GM21367 (cell line): ENCODE data around the gene SAXO2.
A peak's percentile ranks its signal among the peaks of the same experiment; 100 is the strongest.
"Not testable (repeated sequence)": the region's sequence is repeated elsewhere in the genome, so short reads cannot be mapped to it uniquely, and the experiment has no call there.

Source experiments
- ATAC-seq: cut with Tn5 transposase; IDR thresholded peaks from one replicate; pipeline ENCODE4 v1.9.1; 2021; ENCODE audit not compliant: unreplicated experiment

The SAXO2 gene

GRCh38 chr15:82284381-82284780 lies 21.8 kb downstream of the SAXO2 start:
- not testable (repeated sequence) for ATAC-seq

- ATAC-seq: peak; percentile 88
These were observed 23.9 kb downstream of the SAXO2 start for GRCh38 chr15:82286475-82286874.

GRCh38 chr15:82288202-82288601 lies 25.6 kb downstream of the SAXO2 start:
- not testable (repeated sequence) for ATAC-seq

GRCh38 chr15:82292271-82292670 lies 29.7 kb downstream of the SAXO2 start:
- no peak for ATAC-seq

GRCh38 chr15:82294061-82294690 lies 31.6 kb downstream of the SAXO2 start:
- ATAC-seq: no peak

GRCh38 chr15:82297546-82297945 lies 34.9 kb downstream of the SAXO2 start:
- ATAC-seq: no peak

- ATAC-seq: no peak
These were observed 35.4 kb downstream of the SAXO2 start for GRCh38 chr15:82298032-82298431.

- ATAC-seq: no peak
These were observed 35.9 kb downstream of the SAXO2 start for GRCh38 chr15:82298520-82298919.

- ATAC-seq: not testable (repeated sequence)
These were observed 36.9 kb downstream of the SAXO2 start for GRCh38 chr15:82299511-82299914.

- ATAC-seq: not testable (repeated sequence)
These were observed 37.7 kb downstream of the SAXO2 start for GRCh38 chr15:82300326-82300725.

- ATAC-seq: no peak
These were observed 38.3 kb downstream of the SAXO2 start for GRCh38 chr15:82300883-82301282.

- no peak for ATAC-seq
These were observed 38.8 kb downstream of the SAXO2 start for GRCh38 chr15:82301296-82302016.

- no peak for ATAC-seq
These were observed 41.5 kb downstream of the SAXO2 start for GRCh38 chr15:82303956-82304777.

GRCh38 chr15:82304778-82305090 lies 42.1 kb downstream of the SAXO2 start:
- ATAC-seq: no peak

- ATAC-seq: no peak
These were observed 43.0 kb downstream of the SAXO2 start for GRCh38 chr15:82305621-82306048.

- ATAC-seq: no peak
These were observed 44.4 kb downstream of the SAXO2 start for GRCh38 chr15:82306791-82307713.

GRCh38 chr15:82307714-82308081 lies 45.1 kb downstream of the SAXO2 start:
- ATAC-seq: no peak

GRCh38 chr15:82309802-82310201 lies 47.2 kb downstream of the SAXO2 start:
- no peak for ATAC-seq

GRCh38 chr15:82311321-82311720 lies 48.7 kb downstream of the SAXO2 start:
- ATAC-seq: not testable (repeated sequence)

- no peak for ATAC-seq
These were observed 50.1 kb downstream of the SAXO2 start for GRCh38 chr15:82312586-82313349.
